Esophagus muscularis mucosa (tissue), 4 donors: ENCODE measurements around the gene TMEM150B. TPM values are rescaled to one million over a fixed set of nuclear protein-coding genes. Genes with fewer than 3 reads are reported as not detected.

ENCODE experiments used
- DNase-seq: peaks from one replicate; pipeline ENCODE4 v3.0.0-alpha.2; 2017; ENCODE audit errors: extremely low spot score
- H3K27ac ChIP-seq, 4 donors: fragments of 200-600 bp; sonication (generic); replicated peaks in 1 of 4; 1 replicate in 3 of 4; 2 replicates in 1 of 4; pipeline ENCODE4 v1.5.1; 2016 to 2019; ENCODE audit warnings: mild to moderate bottlenecking in 1 of 4
- H3K27me3 ChIP-seq, 4 donors: fragments of 200-600 bp; sonication (generic); one replicate each; pipeline versions ENCODE4 v1.5.1 to v1.6.0; 2016 to 2019
- H3K36me3 ChIP-seq, 4 donors: fragments of 200-600 bp; sonication (generic); one replicate each; pipeline ENCODE4 v1.5.1; 2016 to 2019
- H3K4me1 ChIP-seq, 4 donors: fragments of 200-600 bp; sonication (generic); one replicate each; pipeline ENCODE4 v1.5.1; 2016 to 2019
- H3K4me3 ChIP-seq, 4 donors: fragments of 200-600 bp; sonication (generic); 1 replicate in 2 of 4; 2 replicates in 2 of 4; pipeline ENCODE4 v1.5.1; 2016 to 2019; ENCODE audit warnings: mild to moderate bottlenecking in 4 of 4, moderate library complexity in 1 of 4
- H3K9me3 ChIP-seq, 4 donors: fragments of 200-600 bp; sonication (generic); 1 replicate in 3 of 4; 2 replicates in 1 of 4; pipeline ENCODE4 v1.5.1; 2016 to 2019
- EP300 ChIP-seq: sonication (generic); formaldehyde crosslinking; IDR thresholded peaks from one replicate; pipeline ENCODE4 v1.6.1; 2017; ENCODE audit warnings: antibody characterized with exemption
- POLR2A ChIP-seq: fragments of 450-650 bp; IDR thresholded peaks from one replicate; pipeline ENCODE4 v1.6.1; 2017; ENCODE audit warnings: antibody characterized with exemption, moderate library complexity, mild to moderate bottlenecking, low read depth
- POLR2AphosphoS5 ChIP-seq, 2 donors: sonication (generic); formaldehyde crosslinking; IDR thresholded peaks; one replicate each; pipeline ENCODE4 v1.6.1; 2017; ENCODE audit warnings: antibody characterized with exemption in 2 of 2
- WGBS: methylation state at CpG from one replicate; pipeline ENCODE4 v1.1.5; 2018; 5-methylcytosine and 5-hydroxymethylcytosine counted together
- intact Hi-C: fragments of 100-400 bp; cut with DNase I; formaldehyde crosslinking; loops from one replicate; pipeline ENCODE4 v1.15.1; 2023
- total RNA-seq, 4 donors: library from RNA; depleted of rRNA; stranded (reverse); fragments of >200 nt; gene quantifications; one replicate each; pipeline versions ENCODE4 v1.1.0 to v1.2.1, GENCODE V29; 2016
- TF ChIP-seq, protein P1 (sequence below), 3 experiments: fragments of 200-600 bp in 2 of 3; fragments of 450-650 bp in 1 of 3; sonication (generic) in 2 of 3; IDR thresholded peaks; one replicate each; pipeline ENCODE4 v1.5.1; 2017 to 2019; ENCODE audit warnings: antibody characterized with exemption in 3 of 3, mild to moderate bottlenecking in 2 of 3, moderate library complexity in 1 of 3

Gene TMEM150B
- total RNA-seq, 4 donors from 2014 or later, result 0.83 to 5.2 (median 2.7) TPM

- H3K27ac ChIP-seq, result no peak overlapping the region
Observed at GRCh38 chr19:55352549-55353145, 27.5 kb upstream of the TMEM150B start.

GRCh38 chr19:55352040-55352439 lies 26.9 kb upstream of the TMEM150B start:
- peaks cover 18 to 28% (median 20%) of the 10 kb centered on the region in 4 donors for H3K4me1 ChIP-seq
- H3K36me3 ChIP-seq, result peaks cover 0 to 10% (median 7%) of the 10 kb centered on the region in 4 donors
- H3K27me3 ChIP-seq, result peaks cover 11 to 79% (median 46%) of the 10 kb centered on the region in 4 donors
- 76% methylated on average over 6 of the region's 6 CpGs for WGBS
- no peak overlapping the region for H3K4me3 ChIP-seq
- H3K27ac ChIP-seq, result no peak overlapping the region
- H3K9me3 ChIP-seq, result no peaks in the 10 kb centered on the region
- no peak for TF ChIP-seq POLR2A
- TF ChIP-seq, protein P1, sequence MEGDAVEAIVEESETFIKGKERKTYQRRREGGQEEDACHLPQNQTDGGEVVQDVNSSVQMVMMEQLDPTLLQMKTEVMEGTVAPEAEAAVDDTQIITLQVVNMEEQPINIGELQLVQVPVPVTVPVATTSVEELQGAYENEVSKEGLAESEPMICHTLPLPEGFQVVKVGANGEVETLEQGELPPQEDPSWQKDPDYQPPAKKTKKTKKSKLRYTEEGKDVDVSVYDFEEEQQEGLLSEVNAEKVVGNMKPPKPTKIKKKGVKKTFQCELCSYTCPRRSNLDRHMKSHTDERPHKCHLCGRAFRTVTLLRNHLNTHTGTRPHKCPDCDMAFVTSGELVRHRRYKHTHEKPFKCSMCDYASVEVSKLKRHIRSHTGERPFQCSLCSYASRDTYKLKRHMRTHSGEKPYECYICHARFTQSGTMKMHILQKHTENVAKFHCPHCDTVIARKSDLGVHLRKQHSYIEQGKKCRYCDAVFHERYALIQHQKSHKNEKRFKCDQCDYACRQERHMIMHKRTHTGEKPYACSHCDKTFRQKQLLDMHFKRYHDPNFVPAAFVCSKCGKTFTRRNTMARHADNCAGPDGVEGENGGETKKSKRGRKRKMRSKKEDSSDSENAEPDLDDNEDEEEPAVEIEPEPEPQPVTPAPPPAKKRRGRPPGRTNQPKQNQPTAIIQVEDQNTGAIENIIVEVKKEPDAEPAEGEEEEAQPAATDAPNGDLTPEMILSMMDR (IDR thresholded peaks at IDR 0.05), result no peak
- no peak for TF ChIP-seq POLR2AphosphoS5 (IDR thresholded peaks at IDR 0.05)
- TF ChIP-seq EP300, result no peak
- DNase-seq, result no peak
- intact Hi-C loops, result no loop called here

More at GRCh38 chr19:55352549-55353145, 27.5 kb upstream of the TMEM150B start:
- peaks cover 18 to 23% (median 20%) of the 10 kb centered on the region in 4 donors for H3K4me1 ChIP-seq
- peaks cover 0 to 4% (median 1%) of the 10 kb centered on the region in 4 donors for H3K36me3 ChIP-seq
- no peak overlapping the region for H3K4me3 ChIP-seq
- peaks cover 11 to 84% (median 46%) of the 10 kb centered on the region in 4 donors for H3K27me3 ChIP-seq
- H3K9me3 ChIP-seq, result no peaks in the 10 kb centered on the region
- 67% methylated on average over 25 of the region's 25 CpGs for WGBS
- intact Hi-C loops, result no loop called here
- DNase-seq, result no peak
- TF ChIP-seq, protein P1 (IDR thresholded peaks at IDR 0.05), result no peak
- TF ChIP-seq POLR2AphosphoS5 (IDR thresholded peaks at IDR 0.05), result no peak
- no peak for TF ChIP-seq EP300
- TF ChIP-seq POLR2A, result no peak

DNA sequence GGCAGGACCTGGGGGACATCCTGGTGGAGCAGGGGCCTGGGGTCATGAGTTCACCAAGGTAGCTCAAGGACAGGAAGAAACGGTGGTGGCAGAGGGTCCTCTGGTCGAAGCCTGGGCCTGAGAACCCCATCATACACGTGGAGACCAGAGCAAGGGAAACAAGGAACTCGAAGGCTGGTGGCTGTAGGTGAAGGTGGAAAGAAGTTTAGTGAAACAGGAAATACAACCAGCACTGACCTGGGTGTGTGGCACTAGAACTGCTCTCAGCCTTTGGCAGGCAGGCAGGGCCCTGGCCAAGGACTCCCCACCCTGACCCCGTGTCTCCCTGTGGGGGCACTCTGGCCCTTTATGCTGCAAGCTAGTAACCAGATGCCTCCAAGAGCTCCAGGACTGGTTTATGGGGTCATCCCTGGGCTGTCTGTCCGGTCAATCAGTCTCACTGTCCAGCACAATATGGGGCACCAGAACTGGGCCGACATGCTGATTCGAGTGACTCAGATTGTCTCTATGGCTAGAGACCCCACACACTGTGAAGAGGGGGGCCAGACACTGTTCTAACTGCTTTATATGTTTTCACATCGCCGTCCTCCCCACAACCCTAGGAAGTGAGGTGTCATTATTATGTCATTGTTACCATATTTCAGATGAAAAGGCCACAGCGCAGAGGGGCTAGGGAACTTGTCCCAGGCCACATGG lies 25.6 kb upstream of the TMEM150B start:
- WGBS, result 91% methylated on average over 11 of the region's 11 CpGs

DNA sequence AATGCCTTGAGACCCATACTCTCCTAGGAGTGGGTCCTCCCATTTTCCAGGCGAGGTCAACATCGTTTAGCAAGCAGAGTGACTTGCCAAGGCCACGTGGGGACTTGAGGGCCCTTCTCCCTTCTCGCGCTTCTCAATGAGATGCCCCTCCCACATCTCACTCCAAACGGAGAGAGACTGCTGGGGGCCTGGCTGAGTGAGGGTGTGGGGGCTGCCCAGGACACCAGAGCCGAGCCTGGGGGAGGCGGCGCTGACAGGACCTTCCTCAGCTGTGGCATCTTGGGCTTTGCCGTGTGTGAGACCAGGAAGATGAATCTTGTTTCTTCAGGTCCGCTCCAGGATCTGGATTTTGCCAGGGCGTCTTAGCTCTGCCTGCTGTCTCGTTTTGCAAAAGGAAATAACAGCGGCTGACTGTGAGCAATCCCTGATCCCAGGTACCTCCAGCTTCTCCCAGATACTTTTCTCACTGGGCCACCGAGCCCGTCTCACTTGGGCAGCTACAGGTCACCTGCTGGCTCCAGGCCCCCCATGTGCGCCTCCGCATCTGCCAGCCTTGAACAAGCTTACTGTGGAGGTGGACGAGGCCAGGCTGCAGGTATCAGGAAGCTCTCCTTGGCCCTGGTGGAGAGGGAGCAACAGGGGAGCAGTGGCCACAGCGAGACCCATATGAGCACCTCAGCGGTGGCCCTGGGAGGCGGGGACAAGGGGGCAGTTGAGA lies 23.3 kb upstream of the TMEM150B start:
- peaks cover 0 to 37% (median 20%) of the 10 kb centered on the region in 4 donors for H3K36me3 ChIP-seq
- H3K9me3 ChIP-seq, result no peaks in the 10 kb centered on the region
- peaks cover 7 to 28% (median 17%) of the 10 kb centered on the region in 4 donors for H3K4me1 ChIP-seq
- no peak for TF ChIP-seq POLR2AphosphoS5 (IDR thresholded peaks at IDR 0.05)
- TF ChIP-seq EP300, result no peak
- TF ChIP-seq, protein P1 (IDR thresholded peaks at IDR 0.05), result no peak
- no peak for TF ChIP-seq POLR2A
- peaks cover 4 to 46% (median 30%) of the 10 kb centered on the region in 4 donors for H3K27me3 ChIP-seq
- DNase-seq, result no peak
- H3K4me3 ChIP-seq, result no peak overlapping the region
- intact Hi-C loops, result no loop called here
- 65% methylated on average over 20 of the region's 22 CpGs for WGBS
- H3K27ac ChIP-seq, result no peak overlapping the region

More for the DNA sequence above, 25.6 kb upstream of the TMEM150B start:
- H3K4me1 ChIP-seq, result peaks cover 22 to 36% (median 25%) of the 10 kb centered on the region in 4 donors
- peaks cover 0 to 23% (median 15%) of the 10 kb centered on the region in 4 donors for H3K36me3 ChIP-seq
- intact Hi-C loops, result no loop called here
- H3K4me3 ChIP-seq, result no peak overlapping the region
- H3K27me3 ChIP-seq, result peaks cover 11 to 68% (median 46%) of the 10 kb centered on the region in 4 donors
- no peak overlapping the region for H3K27ac ChIP-seq
- H3K9me3 ChIP-seq, result no peaks in the 10 kb centered on the region
- no peak for DNase-seq
- TF ChIP-seq, protein P1 (IDR thresholded peaks at IDR 0.05), result no peak
- TF ChIP-seq EP300, result no peak
- TF ChIP-seq POLR2AphosphoS5 (IDR thresholded peaks at IDR 0.05), result no peak
- no peak for TF ChIP-seq POLR2A
